ENCODE measurements around the gene LRRC63.

DNA sequence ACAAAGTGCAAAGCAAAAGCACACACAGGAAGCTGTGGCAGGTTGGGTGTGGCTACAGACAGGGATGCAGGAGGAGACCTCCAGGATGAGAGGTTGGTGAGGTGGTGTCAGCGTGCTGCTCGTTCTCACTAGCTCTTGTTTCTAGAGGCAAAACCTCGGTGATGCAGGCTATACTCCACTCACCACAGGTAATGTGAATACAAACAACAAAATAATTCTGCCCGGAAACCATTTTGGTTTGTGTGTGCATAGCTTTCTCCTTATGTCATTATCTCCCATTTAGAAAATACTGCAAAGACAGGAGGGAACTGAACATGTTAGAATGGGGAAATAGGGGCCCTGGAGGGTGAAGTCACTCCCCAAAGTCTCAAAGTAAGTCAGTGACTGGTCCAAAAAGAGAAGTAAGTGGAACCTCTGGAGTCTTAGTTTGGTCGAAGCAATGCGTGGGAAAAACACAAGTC, 39.2 kb upstream of the LRRC63 start:
- TF ChIP-seq ZNF274 (IDR thresholded peaks at IDR 0.05; ENCODE audit: low read depth, low read length) = no peak
- no peak for TF ChIP-seq SUZ12 (IDR thresholded peaks at IDR 0.05; ENCODE audit: extremely low read depth, insufficient read depth, insufficient read length)
- no peak for TF ChIP-seq YY1 (IDR thresholded peaks at IDR 0.05; ENCODE audit: insufficient read depth, insufficient read length)

Measured in NT2/D1 (cell line).